Gastroesophageal sphincter (tissue), 3 donors: ENCODE measurements around the gene GNB2.
"Not testable (repeated sequence)": the region's sequence is repeated elsewhere in the genome, so short reads cannot be mapped to it uniquely, and the experiment has no call there.

Experiments
- POLR2A ChIP-seq, 2 donors: fragments of 450-650 bp; IDR thresholded peaks; one replicate each; pipeline ENCODE4 v1.6.1; 2017; ENCODE audit warnings: antibody characterized with exemption in 2 of 2, mild to moderate bottlenecking in 2 of 2, moderate library complexity in 1 of 2
- TF ChIP-seq, protein P1 (sequence below), 4 experiments: fragments of 200-600 bp in 2 of 4; fragments of 450-650 bp in 2 of 4; sonication (generic) in 1 of 4; IDR thresholded peaks; one replicate each; pipeline ENCODE4 v1.5.1; 2017 to 2019; ENCODE audit warnings: antibody characterized with exemption in 4 of 4, mild to moderate bottlenecking in 2 of 4, moderate library complexity in 2 of 4

GRCh38 chr7:100701089-100701488, 27.5 kb downstream of the GNB2 start:
- TF ChIP-seq, protein P1, sequence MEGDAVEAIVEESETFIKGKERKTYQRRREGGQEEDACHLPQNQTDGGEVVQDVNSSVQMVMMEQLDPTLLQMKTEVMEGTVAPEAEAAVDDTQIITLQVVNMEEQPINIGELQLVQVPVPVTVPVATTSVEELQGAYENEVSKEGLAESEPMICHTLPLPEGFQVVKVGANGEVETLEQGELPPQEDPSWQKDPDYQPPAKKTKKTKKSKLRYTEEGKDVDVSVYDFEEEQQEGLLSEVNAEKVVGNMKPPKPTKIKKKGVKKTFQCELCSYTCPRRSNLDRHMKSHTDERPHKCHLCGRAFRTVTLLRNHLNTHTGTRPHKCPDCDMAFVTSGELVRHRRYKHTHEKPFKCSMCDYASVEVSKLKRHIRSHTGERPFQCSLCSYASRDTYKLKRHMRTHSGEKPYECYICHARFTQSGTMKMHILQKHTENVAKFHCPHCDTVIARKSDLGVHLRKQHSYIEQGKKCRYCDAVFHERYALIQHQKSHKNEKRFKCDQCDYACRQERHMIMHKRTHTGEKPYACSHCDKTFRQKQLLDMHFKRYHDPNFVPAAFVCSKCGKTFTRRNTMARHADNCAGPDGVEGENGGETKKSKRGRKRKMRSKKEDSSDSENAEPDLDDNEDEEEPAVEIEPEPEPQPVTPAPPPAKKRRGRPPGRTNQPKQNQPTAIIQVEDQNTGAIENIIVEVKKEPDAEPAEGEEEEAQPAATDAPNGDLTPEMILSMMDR (IDR thresholded peaks at IDR 0.05) = not testable (repeated sequence)
- not testable (repeated sequence) for TF ChIP-seq POLR2A (IDR thresholded peaks at IDR 0.05)
